ENCODE measurements around the gene ARID1B.

DNA sequence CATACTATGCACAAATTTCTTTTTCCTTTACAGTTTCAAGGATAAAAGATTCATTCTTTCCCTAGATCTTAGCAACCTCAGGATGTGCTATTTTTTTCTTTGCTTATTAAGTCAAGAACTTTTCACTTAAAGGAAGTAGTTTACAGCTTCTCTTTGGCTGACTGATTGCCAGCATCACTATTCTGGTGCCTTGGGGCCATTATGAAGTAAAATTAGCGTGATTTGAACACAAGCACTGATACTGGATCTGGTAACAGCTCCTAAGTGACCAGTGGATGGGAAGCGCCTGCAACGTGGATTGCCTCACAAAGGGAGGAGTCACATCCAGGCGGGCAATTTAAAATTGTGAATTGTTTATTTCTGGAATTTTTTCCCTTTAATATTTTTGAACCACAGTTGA is 147.1 kb downstream of the ARID1B start:
- TF ChIP-seq EZH2phosphoT487 (IDR thresholded peaks at IDR 0.05; ENCODE audit: low read length) (no peak), CTCF (IDR thresholded peaks at IDR 0.05; ENCODE audit: low read length) (no peak), EZH2 (optimal IDR thresholded peaks at IDR 0.05; ENCODE audit: low read depth, low read length) (no peak)

All from MM.1S (cell line).